Fibroblast of lung (primary cell): ENCODE data around the gene CTNNBIP1.

Experiments used
- EZH2 ChIP-seq: IDR thresholded peaks from 2 replicates; pipeline ENCODE4 v1.5.1; 2012; ENCODE audit warnings: low read length, control low read depth, mild to moderate bottlenecking; ENCODE audit errors: missing control alignments
- TF ChIP-seq, protein P1 (sequence below), 2 donors: IDR thresholded peaks in 1 of 2; conservative IDR thresholded peaks in 1 of 2; 1 replicate in 1 of 2; 2 replicates in 1 of 2; pipeline ENCODE4 v1.5.1; 2011 to 2012; ENCODE audit warnings: low read length in 2 of 2, control low read depth in 1 of 2, inconsistent platforms in 1 of 2, low read depth in 1 of 2, mild to moderate bottlenecking in 1 of 2

DNA sequence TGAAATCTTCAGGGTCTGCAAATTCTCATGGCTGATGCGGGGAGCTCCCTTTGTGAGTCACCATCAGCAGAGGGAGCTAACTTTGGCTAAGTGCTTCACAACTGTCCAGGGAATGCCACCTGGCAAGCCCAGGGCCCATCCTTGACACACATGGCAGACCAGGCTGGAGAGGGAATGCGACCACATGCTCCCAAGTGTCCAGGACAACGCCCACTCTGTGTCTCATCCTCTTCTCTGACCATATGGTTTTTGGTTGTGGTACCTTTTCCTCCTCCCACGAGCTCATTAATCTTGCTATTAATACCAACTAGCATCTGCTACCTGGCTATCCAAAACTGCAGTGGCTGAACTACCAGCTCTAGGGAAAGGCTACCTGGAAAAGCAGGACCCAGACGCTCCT, 49.2 kb downstream of the CTNNBIP1 start:
- TF ChIP-seq, protein P1, sequence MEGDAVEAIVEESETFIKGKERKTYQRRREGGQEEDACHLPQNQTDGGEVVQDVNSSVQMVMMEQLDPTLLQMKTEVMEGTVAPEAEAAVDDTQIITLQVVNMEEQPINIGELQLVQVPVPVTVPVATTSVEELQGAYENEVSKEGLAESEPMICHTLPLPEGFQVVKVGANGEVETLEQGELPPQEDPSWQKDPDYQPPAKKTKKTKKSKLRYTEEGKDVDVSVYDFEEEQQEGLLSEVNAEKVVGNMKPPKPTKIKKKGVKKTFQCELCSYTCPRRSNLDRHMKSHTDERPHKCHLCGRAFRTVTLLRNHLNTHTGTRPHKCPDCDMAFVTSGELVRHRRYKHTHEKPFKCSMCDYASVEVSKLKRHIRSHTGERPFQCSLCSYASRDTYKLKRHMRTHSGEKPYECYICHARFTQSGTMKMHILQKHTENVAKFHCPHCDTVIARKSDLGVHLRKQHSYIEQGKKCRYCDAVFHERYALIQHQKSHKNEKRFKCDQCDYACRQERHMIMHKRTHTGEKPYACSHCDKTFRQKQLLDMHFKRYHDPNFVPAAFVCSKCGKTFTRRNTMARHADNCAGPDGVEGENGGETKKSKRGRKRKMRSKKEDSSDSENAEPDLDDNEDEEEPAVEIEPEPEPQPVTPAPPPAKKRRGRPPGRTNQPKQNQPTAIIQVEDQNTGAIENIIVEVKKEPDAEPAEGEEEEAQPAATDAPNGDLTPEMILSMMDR (conservative IDR thresholded peaks at IDR 0.05 in 1 of 2, IDR thresholded peaks at IDR 0.05 in 1 of 2; ENCODE audit: low read depth in 1 of 2, low read length in 2 of 2) = no peak
- TF ChIP-seq EZH2 = no peak
